ENCODE measurements around the gene SLC30A10. TPM values are rescaled to one million over a fixed set of nuclear protein-coding genes. Genes with fewer than 3 reads are reported as not detected.
"Not testable (repeated sequence)": the region's sequence is repeated elsewhere in the genome, so short reads cannot be mapped to it uniquely, and the experiment has no call there.

The SLC30A10 gene
- total RNA-seq, 1 donor from 2014 or later, result 0.12 TPM

DNA sequence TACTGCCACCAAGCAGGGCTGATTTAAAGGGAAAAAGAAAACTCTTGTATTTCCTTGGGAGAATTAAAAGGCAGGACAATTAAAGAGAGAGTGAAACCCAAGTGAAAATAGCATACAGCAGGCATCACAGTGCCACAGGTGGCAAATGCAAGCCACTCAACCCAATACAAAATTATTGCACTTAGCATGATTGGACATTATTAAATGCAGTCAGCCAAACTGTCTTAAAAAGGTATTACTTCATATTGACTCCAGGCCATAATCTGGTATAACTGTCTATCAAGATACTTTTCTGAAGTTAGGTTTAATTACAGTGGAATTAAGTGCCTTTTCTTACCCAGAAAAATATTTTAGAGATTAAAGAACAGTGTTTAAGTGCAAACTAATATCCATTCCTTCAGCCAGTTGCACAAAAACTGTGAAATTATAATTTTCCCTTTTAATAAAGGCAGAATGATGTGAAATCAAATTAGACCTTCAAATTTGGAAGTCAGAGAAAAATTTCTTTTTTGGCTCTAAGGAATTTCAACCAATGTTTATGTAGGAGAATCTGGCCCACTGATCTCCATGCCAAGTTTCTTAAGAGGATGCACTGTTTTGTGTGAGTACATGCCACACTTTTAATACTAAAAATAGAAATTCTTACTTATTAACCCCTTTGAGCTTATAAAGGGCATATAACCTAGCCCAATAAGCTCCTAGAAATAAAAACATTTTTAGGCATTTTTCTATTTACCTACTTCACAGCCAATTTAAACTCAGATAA lies 15.2 kb downstream of the SLC30A10 start:
- TF ChIP-seq, protein P1, sequence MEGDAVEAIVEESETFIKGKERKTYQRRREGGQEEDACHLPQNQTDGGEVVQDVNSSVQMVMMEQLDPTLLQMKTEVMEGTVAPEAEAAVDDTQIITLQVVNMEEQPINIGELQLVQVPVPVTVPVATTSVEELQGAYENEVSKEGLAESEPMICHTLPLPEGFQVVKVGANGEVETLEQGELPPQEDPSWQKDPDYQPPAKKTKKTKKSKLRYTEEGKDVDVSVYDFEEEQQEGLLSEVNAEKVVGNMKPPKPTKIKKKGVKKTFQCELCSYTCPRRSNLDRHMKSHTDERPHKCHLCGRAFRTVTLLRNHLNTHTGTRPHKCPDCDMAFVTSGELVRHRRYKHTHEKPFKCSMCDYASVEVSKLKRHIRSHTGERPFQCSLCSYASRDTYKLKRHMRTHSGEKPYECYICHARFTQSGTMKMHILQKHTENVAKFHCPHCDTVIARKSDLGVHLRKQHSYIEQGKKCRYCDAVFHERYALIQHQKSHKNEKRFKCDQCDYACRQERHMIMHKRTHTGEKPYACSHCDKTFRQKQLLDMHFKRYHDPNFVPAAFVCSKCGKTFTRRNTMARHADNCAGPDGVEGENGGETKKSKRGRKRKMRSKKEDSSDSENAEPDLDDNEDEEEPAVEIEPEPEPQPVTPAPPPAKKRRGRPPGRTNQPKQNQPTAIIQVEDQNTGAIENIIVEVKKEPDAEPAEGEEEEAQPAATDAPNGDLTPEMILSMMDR (conservative IDR thresholded peaks at IDR 0.05; ENCODE audit: low read depth, low read length), result no peak
- H3K4me3 ChIP-seq (ENCODE audit: low read depth, low read length), result no peak overlapping the region
- no peak for DNase-seq (ENCODE audit: low read depth)

- DNase-seq (ENCODE audit: low read depth), result no peak
- TF ChIP-seq, protein P1 (conservative IDR thresholded peaks at IDR 0.05; ENCODE audit: low read depth, low read length), result no peak
- no peak overlapping the region for H3K4me3 ChIP-seq (ENCODE audit: low read depth, low read length)
These were observed 17.6 kb downstream of the SLC30A10 start for GRCh38 chr1:219910716-219911115.

- no peak overlapping the region for H3K4me3 ChIP-seq (ENCODE audit: low read depth, low read length)
- TF ChIP-seq, protein P1 (conservative IDR thresholded peaks at IDR 0.05; ENCODE audit: low read depth, low read length), result no peak
These were observed 18.9 kb downstream of the SLC30A10 start for GRCh38 chr1:219909476-219909875.

DNA sequence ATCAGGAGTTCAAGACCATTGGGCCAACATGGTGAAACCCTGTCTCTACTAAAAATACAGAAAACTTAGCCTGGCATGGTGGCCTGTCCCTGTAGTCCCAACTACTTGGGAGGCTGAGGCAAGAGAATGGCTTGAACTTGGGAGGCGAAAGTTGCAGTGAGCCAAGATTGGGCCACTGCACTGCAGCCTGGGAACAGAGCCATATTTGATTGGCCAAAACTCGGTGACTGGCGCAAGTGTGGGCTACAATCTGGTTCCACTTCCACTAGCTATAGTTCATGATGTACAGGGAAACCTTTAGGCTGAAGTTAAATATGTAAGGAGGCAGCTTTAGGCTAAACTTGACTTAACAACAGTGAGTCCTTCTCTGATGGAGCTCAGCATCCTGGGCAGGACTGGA lies 20.2 kb downstream of the SLC30A10 start:
- TF ChIP-seq, protein P1 (conservative IDR thresholded peaks at IDR 0.05; ENCODE audit: low read depth, low read length), result no peak
- DNase-seq (ENCODE audit: low read depth), result no peak
- H3K4me3 ChIP-seq (ENCODE audit: low read depth, low read length), result no peak overlapping the region

More at GRCh38 chr1:219909476-219909875, 18.9 kb downstream of the SLC30A10 start:
- DNase-seq (ENCODE audit: low read depth), result no peak

GRCh38 chr1:219907772-219908070 lies 20.6 kb downstream of the SLC30A10 start:
- TF ChIP-seq, protein P1 (conservative IDR thresholded peaks at IDR 0.05; ENCODE audit: low read depth, low read length), result no peak
- DNase-seq (ENCODE audit: low read depth), result no peak
- no peak overlapping the region for H3K4me3 ChIP-seq (ENCODE audit: low read depth, low read length)

DNA sequence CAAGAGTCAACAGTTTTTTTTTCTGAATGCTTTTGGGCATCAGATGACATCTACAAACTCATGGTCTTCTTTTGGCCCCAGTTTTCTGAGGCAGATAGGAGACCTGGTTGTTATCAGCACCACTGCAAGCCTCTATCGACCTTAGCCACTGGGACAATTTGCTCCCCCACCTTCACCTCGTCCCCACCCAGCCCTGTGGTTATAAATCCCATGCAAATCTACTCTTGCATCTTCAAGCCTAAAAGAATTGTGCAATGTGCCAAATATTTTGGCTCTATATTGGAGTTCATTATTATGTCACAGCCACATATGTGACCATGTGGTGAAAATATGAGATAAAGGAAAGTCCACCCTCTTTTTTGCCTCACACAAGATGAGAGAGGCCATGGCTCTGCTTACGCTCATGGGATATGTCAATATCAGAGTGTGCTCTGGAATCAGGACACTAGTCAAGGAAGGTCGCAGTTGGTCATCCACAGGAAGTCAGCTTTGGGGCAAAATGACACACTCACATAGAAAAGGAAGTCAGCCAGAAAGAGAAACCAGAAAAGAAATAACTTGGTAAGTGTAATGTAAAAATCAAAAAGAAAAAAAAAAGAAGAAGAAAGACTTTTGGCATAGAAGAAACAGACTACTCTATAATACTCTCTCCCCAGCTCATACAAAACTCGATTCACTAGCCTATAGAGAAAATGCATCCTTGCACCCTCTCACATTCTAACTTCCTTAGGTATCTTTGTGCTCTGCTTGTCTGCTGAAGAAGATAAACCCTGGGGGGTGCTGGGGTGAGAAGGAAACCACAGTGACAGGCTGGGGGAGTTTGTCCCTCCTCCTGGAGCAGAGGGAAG lies 21.2 kb downstream of the SLC30A10 start:
- H3K4me3 ChIP-seq (ENCODE audit: low read depth, low read length), result no peak overlapping the region
- DNase-seq (ENCODE audit: low read depth), result no peak
- TF ChIP-seq, protein P1 (conservative IDR thresholded peaks at IDR 0.05; ENCODE audit: low read depth, low read length), result no peak

DNA sequence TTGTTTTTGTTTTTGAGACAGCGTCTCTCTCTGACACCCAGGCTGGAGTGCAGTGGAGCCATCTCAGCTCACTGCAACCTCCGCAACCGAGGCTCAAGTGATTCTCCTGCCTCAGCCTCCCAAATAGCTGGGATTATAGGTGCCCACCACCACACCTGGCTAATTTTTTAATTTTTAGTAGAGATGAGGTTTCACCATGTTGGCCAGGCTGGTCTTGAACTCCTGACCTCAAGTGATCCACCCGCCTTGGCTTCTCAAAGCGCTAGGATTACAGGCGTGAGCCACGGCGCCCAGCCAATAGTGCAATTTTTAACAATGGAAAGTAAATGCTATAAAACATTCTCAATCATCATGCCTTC lies 21.8 kb downstream of the SLC30A10 start:
- H3K4me3 ChIP-seq (ENCODE audit: low read depth, low read length); DNase-seq (ENCODE audit: low read depth): not testable (repeated sequence)

All from epithelial cell of proximal tubule (primary cell).